HepG2 (cell line): Measurements from ENCODE around the gene NAP1L4. TPM values are rescaled to one million over a fixed set of nuclear protein-coding genes. Genes with fewer than 3 reads are reported as not detected.

Experiments used
- ATAC-seq: fragments of 200-7000 bp; cut with Tn5 transposase; 3 replicates; pipeline ENCODE4 v1.9.1; 2020; ENCODE audit warnings: mild to moderate bottlenecking, moderate library complexity
- BruUV-seq: library from RNA; stranded (reverse); fragments of 400-500 nt; replicated peaks from 2 replicates; lab custom pipeline; 2021; lab: Mats Ljungman, UMichigan
- CTCF ChIA-PET: fragments of 300-600 bp; formaldehyde crosslinking; extraction: SDS; loops from one replicate; lab custom pipeline; 2021; ENCODE audit warnings: low total read pairs, inconsistent platforms, low intra/inter-chr PET ratio; lab: Yijun Ruan, JAX
- POLR2A ChIA-PET: fragments of 350-600 bp; sonication (Branson Sonifier 250); formaldehyde crosslinking; loops from one replicate; lab custom pipeline; 2020; ENCODE audit warnings: antibody characterized with exemption, inconsistent platforms; lab: Yijun Ruan, JAX
- DNase-seq: peaks from one replicate; pipeline ENCODE4 v3.0.0-alpha.2; 2015; ENCODE audit warnings: low spot score
- FAIRE-seq: peaks from 3 replicates; lab custom pipeline; 2011; peaks lifted over from hg19 to GRCh38; lab: Jason Lieb, UNC
- H2AFZ ChIP-seq: one replicate; pipeline ENCODE4 v1.6.1; 2011; ENCODE audit warnings: low read length, inconsistent platforms
- H3K27ac ChIP-seq: fragments of 300-600 bp; 3 replicates; pipeline ENCODE4 v1.8.0; 2011; ENCODE audit warnings: mixed run types, mild to moderate bottlenecking, mixed read lengths, low read length, inconsistent platforms; ENCODE audit not compliant: insufficient read depth; ENCODE audit errors: extremely low read length
- H3K27me3 ChIP-seq, 2 experiments: fragments of 200-600 bp in 1 of 2; 2 replicates in 1 of 2; 3 replicates in 1 of 2; pipeline versions ENCODE4 v1.6.0 to v1.8.0; 2011; ENCODE audit warnings: low read length in 2 of 2, mild to moderate bottlenecking in 2 of 2, moderate library complexity in 2 of 2, inconsistent platforms in 1 of 2; ENCODE audit not compliant: insufficient read depth in 2 of 2, control insufficient read depth in 1 of 2
- H3K36me3 ChIP-seq, 2 experiments: fragments of 200-600 bp in 1 of 2; replicated peaks in 1 of 2; 2 replicates in 1 of 2; 3 replicates in 1 of 2; pipeline versions ENCODE4 v1.5.1 to v1.8.0; 2011; ENCODE audit warnings: low read length in 2 of 2, inconsistent platforms in 1 of 2; ENCODE audit not compliant: insufficient read depth in 2 of 2, control insufficient read depth in 1 of 2
- H3K4me1 ChIP-seq: 2 replicates; pipeline ENCODE4 v1.5.1; 2012; ENCODE audit warnings: low read length, inconsistent platforms; ENCODE audit not compliant: insufficient read depth
- H3K4me2 ChIP-seq: 2 replicates; pipeline ENCODE4 v1.6.0; 2011; ENCODE audit warnings: low read depth, low read length, inconsistent platforms
- H3K4me3 ChIP-seq, 3 experiments: fragments of 200-600 bp in 1 of 3; sonication (generic), shearing (Covaris generic) in 1 of 3; replicated peaks in 1 of 3; 2 replicates each; pipeline ENCODE4 v1.5.1; 2011 to 2016; ENCODE audit warnings: low read length in 3 of 3, inconsistent platforms in 2 of 3, low read depth in 2 of 3, mild to moderate bottlenecking in 2 of 3, control low read depth in 1 of 3, mixed read lengths in 1 of 3; ENCODE audit not compliant: insufficient read depth in 1 of 3
- H3K79me2 ChIP-seq: one replicate; pipeline ENCODE4 v1.6.1; 2011; ENCODE audit warnings: low read length, inconsistent platforms; ENCODE audit not compliant: insufficient read depth
- H3K9ac ChIP-seq: 2 replicates; pipeline ENCODE4 v1.6.0; 2011; ENCODE audit warnings: mild to moderate bottlenecking, low read depth, low read length, inconsistent platforms; ENCODE audit not compliant: insufficient read depth
- H3K9me3 ChIP-seq: 2 replicates; pipeline ENCODE4 v1.5.1; 2012; ENCODE audit warnings: mild to moderate bottlenecking, low read length
- H4K20me1 ChIP-seq: 2 replicates; pipeline ENCODE4 v1.6.0; 2011; ENCODE audit warnings: inconsistent platforms, mild to moderate bottlenecking, low read length, moderate library complexity; ENCODE audit not compliant: insufficient read depth
- CEBPB ChIP-seq: IDR thresholded peaks from 2 replicates; pipeline ENCODE4 v1.6.1; 2011; ENCODE audit warnings: low read depth, low read length, improper control_type of control experiment, borderline replicate concordance
- GFI1 ChIP-seq: sonication (generic); formaldehyde crosslinking; IDR thresholded peaks from 2 replicates; pipeline ENCODE4 v1.5.0; 2020; ENCODE audit warnings: missing genetic modification reagents, mild to moderate bottlenecking, borderline replicate concordance
- KDM6A ChIP-seq: IDR thresholded peaks from 2 replicates; pipeline ENCODE4 v1.6.1; 2016; ENCODE audit warnings: low read depth
- MTF2 ChIP-seq: sonication (generic); formaldehyde crosslinking; IDR thresholded peaks from 2 replicates; pipeline ENCODE4 v1.5.0; 2020; ENCODE audit warnings: missing genetic modification reagents, borderline replicate concordance
- NFATC3 ChIP-seq: sonication (generic); formaldehyde crosslinking; IDR thresholded peaks from 2 replicates; pipeline ENCODE4 v1.5.1; 2020; ENCODE audit warnings: mild to moderate bottlenecking, missing genetic modification reagents
- PHF21A ChIP-seq: sonication (generic); formaldehyde crosslinking; IDR thresholded peaks from 2 replicates; pipeline ENCODE4 v1.5.0; 2020; ENCODE audit warnings: mild to moderate bottlenecking, missing genetic modification reagents
- SIN3B ChIP-seq: fragments of 150-350 bp; IDR thresholded peaks from 2 replicates; pipeline ENCODE4 v1.6.1; 2014; ENCODE audit warnings: low read length
- SP1 ChIP-seq, 2 experiments: fragments of 450-650 bp in 1 of 2; sonication (generic) in 1 of 2; formaldehyde crosslinking in 1 of 2; IDR thresholded peaks; 2 replicates each; pipeline versions ENCODE4 v1.4.0 to v1.6.1; 2016 to 2020; ENCODE audit warnings: missing genetic modification reagents in 1 of 2
- THAP7 ChIP-seq: sonication (generic); formaldehyde crosslinking; IDR thresholded peaks from 2 replicates; pipeline ENCODE4 v1.8.1; 2023; ENCODE audit warnings: mild to moderate bottlenecking, missing genetic modification reagents
- U2AF1 ChIP-seq: fragments of 200-400 bp; formaldehyde crosslinking; optimal IDR thresholded peaks from 2 replicates; pipeline ENCODE3; 2017; ENCODE audit warnings: mild to moderate bottlenecking, low read depth, low read length
- ZMYM4 ChIP-seq: sonication (generic); formaldehyde crosslinking; IDR thresholded peaks from 2 replicates; pipeline ENCODE4 v1.8.1; 2023; ENCODE audit warnings: mild to moderate bottlenecking, missing genetic modification reagents
- ZNF552 ChIP-seq: sonication (generic); formaldehyde crosslinking; IDR thresholded peaks from 2 replicates; pipeline ENCODE4 v1.9.0; 2022; ENCODE audit warnings: missing genetic modification reagents, mild to moderate bottlenecking, borderline replicate concordance
- ZNF614 ChIP-seq: IDR thresholded peaks from 2 replicates; pipeline ENCODE4 v1.6.1; 2018; ENCODE audit warnings: missing biosample characterization, missing genetic modification reagents, inconsistent platforms, borderline replicate concordance
- WGBS: methylation state at CpG from one replicate; pipeline ENCODE4 v1.1.6; 2017; ENCODE audit warnings: low lambda C conversion rate; 5-methylcytosine and 5-hydroxymethylcytosine counted together
- in situ Hi-C: cut with HindIII; loops from 2 replicates; pipeline ENCODE4 v1.10.0; 2017; ENCODE audit warnings: low pct_unique_long_range_greater_than_20kb; ENCODE audit not compliant: extremely low pct_ligation_motif_present
- intact Hi-C: fragments of 100-400 bp; cut with micrococcal nuclease; formaldehyde crosslinking; loops from one replicate; pipeline ENCODE4 v1.10.0; 2022; ENCODE audit not compliant: unreplicated experiment
- polyA plus RNA-seq, 8 experiments: library from polyadenylated mRNA; depleted of rRNA in 3 of 8; stranded (reverse) in 7 of 8; unstranded in 1 of 8; fragments of >200 nt; fragmentation: Illumina TruSeq in 4 of 8; extraction: Trizol in 4 of 8; gene quantifications; 2 replicates each; pipeline versions ENCODE4 v1.2.1 to v1.2.3, GENCODE V29; 2011 to 2016; ENCODE audit warnings: low read depth in 4 of 8, missing spikeins in 1 of 8, mixed read lengths in 1 of 8; ENCODE audit not compliant: insufficient read depth in 1 of 8
- total RNA-seq, 5 experiments: library from RNA; depleted of rRNA; stranded (reverse); fragments of >200 nt; fragmentation: Illumina TruSeq; extraction: Trizol; gene quantifications; 2 replicates each; pipeline ENCODE4 v1.2.3, GENCODE V29; 2016; ENCODE audit warnings: low read depth in 1 of 5
- TF ChIP-seq, protein P1 (sequence below): sonication (generic); formaldehyde crosslinking; IDR thresholded peaks from 2 replicates; pipeline ENCODE4 v1.5.0; 2020; ENCODE audit warnings: missing genetic modification reagents
- TF ChIP-seq, protein P2 (sequence below): sonication (generic); formaldehyde crosslinking; IDR thresholded peaks from 2 replicates; pipeline ENCODE4 v1.8.0; 2022; ENCODE audit warnings: mild to moderate bottlenecking, missing genetic modification reagents; ENCODE audit not compliant: insufficient replicate concordance
- TF ChIP-seq, protein P3 (sequence below): sonication (generic); formaldehyde crosslinking; conservative IDR thresholded peaks from 2 replicates; pipeline ENCODE4 v1.8.0; 2022; ENCODE audit warnings: missing genetic modification reagents

The NAP1L4 gene
- total and polyA plus RNA-seq, 2 of the 13 experiments (the other 11 are each of a cell fraction or from before 2014, with no cell fraction given): 64.0 to 186 TPM

DNA sequence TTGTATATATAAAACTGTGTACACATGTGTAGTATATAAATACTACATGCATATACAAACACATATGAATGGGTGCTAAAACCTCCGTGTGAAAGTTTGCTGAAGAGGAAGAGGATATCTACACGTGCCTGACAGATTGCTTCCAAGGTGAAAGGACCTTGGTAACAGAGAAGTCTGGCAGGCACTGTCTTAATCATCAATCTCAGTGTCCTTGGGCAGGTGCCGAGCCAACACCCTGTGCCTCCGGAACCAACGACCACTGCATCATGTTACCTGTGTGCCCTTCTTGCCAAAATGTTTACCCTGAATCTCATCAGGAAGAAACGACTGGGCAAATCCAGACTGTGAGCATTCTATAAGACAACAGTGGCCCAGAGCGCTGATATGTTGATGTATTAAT is 15.0 kb downstream of the NAP1L4 start:
- Histone ChIP-seq H2AFZ (no peak overlapping the region), H3K4me2 (no peak overlapping the region), H3K4me1 (peaks cover 24% of the 10 kb centered on the region), H3K27ac (no peak overlapping the region), H4K20me1 (peaks cover 57% of the 10 kb centered on the region), H3K79me2 (peaks cover 93% of the 10 kb centered on the region), H3K9me3 (no peaks in the 10 kb centered on the region), H3K27me3 (no peaks in the 10 kb centered on the region), H3K36me3 (peaks cover 26 to 74% of the 10 kb centered on the region in 2 experiments), H3K4me3 (no peak overlapping the region), H3K9ac (no peak overlapping the region)
- ChIA-PET CTCF (interaction anchor here (1.2 kb wide), 1 partner anchor 115 kb away, joined by 3 read pairs; no protein-coding TSS in a partner anchor), POLR2A (no interaction called here)
- FAIRE-seq (no peak), ATAC-seq (no peak), DNase-seq (no peak)
- WGBS: 90% methylated on average over 7 of the region's 7 CpGs
- in situ Hi-C loops (loop anchor here (5.0 kb wide), 1 partner anchor 45 kb away; no protein-coding TSS in a partner anchor), intact Hi-C loops (no loop called here)
- no TSS peak for BruUV-seq
- TF ChIP-seq, protein P1, sequence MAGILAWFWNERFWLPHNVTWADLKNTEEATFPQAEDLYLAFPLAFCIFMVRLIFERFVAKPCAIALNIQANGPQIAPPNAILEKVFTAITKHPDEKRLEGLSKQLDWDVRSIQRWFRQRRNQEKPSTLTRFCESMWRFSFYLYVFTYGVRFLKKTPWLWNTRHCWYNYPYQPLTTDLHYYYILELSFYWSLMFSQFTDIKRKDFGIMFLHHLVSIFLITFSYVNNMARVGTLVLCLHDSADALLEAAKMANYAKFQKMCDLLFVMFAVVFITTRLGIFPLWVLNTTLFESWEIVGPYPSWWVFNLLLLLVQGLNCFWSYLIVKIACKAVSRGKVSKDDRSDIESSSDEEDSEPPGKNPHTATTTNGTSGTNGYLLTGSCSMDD: no peak
- TF ChIP-seq ZNF552: no peak
- no peak for TF ChIP-seq ZNF614 (CRISPR knock-in tag)
- no peak for TF ChIP-seq ZMYM4 (CRISPR knock-in tag)
- no peak for TF ChIP-seq MTF2
- TF ChIP-seq NFATC3 (CRISPR knock-in tag): no peak
- no peak for TF ChIP-seq SP1 (IDR thresholded peaks at IDR 0.05)
- TF ChIP-seq SP1 (CRISPR knock-in tag; IDR thresholded peaks at IDR 0.05): no peak
- no peak for TF ChIP-seq PHF21A (CRISPR knock-in tag)
- TF ChIP-seq U2AF1: no peak
- no peak for TF ChIP-seq KDM6A
- TF ChIP-seq, protein P2, sequence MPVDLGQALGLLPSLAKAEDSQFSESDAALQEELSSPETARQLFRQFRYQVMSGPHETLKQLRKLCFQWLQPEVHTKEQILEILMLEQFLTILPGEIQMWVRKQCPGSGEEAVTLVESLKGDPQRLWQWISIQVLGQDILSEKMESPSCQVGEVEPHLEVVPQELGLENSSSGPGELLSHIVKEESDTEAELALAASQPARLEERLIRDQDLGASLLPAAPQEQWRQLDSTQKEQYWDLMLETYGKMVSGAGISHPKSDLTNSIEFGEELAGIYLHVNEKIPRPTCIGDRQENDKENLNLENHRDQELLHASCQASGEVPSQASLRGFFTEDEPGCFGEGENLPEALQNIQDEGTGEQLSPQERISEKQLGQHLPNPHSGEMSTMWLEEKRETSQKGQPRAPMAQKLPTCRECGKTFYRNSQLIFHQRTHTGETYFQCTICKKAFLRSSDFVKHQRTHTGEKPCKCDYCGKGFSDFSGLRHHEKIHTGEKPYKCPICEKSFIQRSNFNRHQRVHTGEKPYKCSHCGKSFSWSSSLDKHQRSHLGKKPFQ (CRISPR knock-in tag): no peak
- TF ChIP-seq SIN3B: no peak
- TF ChIP-seq, protein P3, sequence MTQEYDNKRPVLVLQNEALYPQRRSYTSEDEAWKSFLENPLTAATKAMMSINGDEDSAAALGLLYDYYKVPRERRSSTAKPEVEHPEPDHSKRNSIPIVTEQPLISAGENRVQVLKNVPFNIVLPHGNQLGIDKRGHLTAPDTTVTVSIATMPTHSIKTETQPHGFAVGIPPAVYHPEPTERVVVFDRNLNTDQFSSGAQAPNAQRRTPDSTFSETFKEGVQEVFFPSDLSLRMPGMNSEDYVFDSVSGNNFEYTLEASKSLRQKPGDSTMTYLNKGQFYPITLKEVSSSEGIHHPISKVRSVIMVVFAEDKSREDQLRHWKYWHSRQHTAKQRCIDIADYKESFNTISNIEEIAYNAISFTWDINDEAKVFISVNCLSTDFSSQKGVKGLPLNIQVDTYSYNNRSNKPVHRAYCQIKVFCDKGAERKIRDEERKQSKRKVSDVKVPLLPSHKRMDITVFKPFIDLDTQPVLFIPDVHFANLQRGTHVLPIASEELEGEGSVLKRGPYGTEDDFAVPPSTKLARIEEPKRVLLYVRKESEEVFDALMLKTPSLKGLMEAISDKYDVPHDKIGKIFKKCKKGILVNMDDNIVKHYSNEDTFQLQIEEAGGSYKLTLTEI (CRISPR knock-in tag): no peak
- TF ChIP-seq CEBPB: no peak
- no peak for TF ChIP-seq THAP7 (CRISPR knock-in tag)
- no peak for TF ChIP-seq GFI1
